CD4-positive, alpha-beta T cell (primary cell): Measurements from ENCODE around the gene SELENOV. TPM values are rescaled to one million over a fixed set of nuclear protein-coding genes. Genes with fewer than 3 reads are reported as not detected.
"Not testable (repeated sequence)": the region's sequence is repeated elsewhere in the genome, so short reads cannot be mapped to it uniquely, and the experiment has no call there.

Experiments used
- ATAC-seq: fragments of 200-7000 bp; cut with Tn5 transposase; one replicate; pipeline ENCODE4 v1.10.0; 2022; ENCODE audit warnings: mild to moderate bottlenecking; ENCODE audit not compliant: poor library complexity
- CTCF ChIA-PET: fragments of 350-600 bp; sonication (Branson Sonifier 250); formaldehyde crosslinking; loops from one replicate; lab custom pipeline; 2021; ENCODE audit warnings: antibody characterized with exemption, inconsistent platforms; lab: Charles Lee
- POLR2A ChIA-PET: fragments of 350-600 bp; sonication (Branson Sonifier 250); formaldehyde crosslinking; loops from one replicate; lab custom pipeline; 2021; ENCODE audit warnings: antibody characterized with exemption, inconsistent platforms; lab: Charles Lee
- DNase-seq, 14 experiments: peaks; one replicate each; pipeline ENCODE4 v3.0.0-alpha.2; 2013 to 2020; ENCODE audit warnings: mixed read lengths in 2 of 14
- H3K27ac ChIP-seq, 2 donors: one replicate each; pipeline versions ENCODE4 v1.5.1 to v1.7.0; 2013; ENCODE audit warnings: low read length in 2 of 2, low read depth in 1 of 2, mild to moderate bottlenecking in 1 of 2
- H3K27me3 ChIP-seq, 2 experiments: 1 replicate in 1 of 2; 2 replicates in 1 of 2; pipeline versions ENCODE4 v1.6.1 to v1.7.0; 2013; ENCODE audit warnings: low read length in 2 of 2, control low read depth in 1 of 2, mild to moderate bottlenecking in 1 of 2, moderate library complexity in 1 of 2; ENCODE audit not compliant: insufficient read depth in 2 of 2, control insufficient read depth in 1 of 2
- H3K36me3 ChIP-seq: one replicate; pipeline ENCODE4 v1.6.1; 2013; ENCODE audit warnings: low read length, control low read depth; ENCODE audit not compliant: insufficient read depth
- H3K4me1 ChIP-seq: one replicate; pipeline ENCODE4 v1.6.1; 2013; ENCODE audit warnings: low read length, control low read depth; ENCODE audit not compliant: insufficient read depth
- H3K4me3 ChIP-seq: one replicate; pipeline ENCODE4 v1.5.1; 2013; ENCODE audit warnings: mild to moderate bottlenecking, low read length, moderate library complexity
- H3K9me3 ChIP-seq, 2 experiments: 1 replicate in 1 of 2; 2 replicates in 1 of 2; pipeline versions ENCODE4 v1.6.1 to v1.7.0; 2013; ENCODE audit warnings: low read length in 2 of 2, mild to moderate bottlenecking in 2 of 2, control low read depth in 1 of 2, moderate library complexity in 1 of 2; ENCODE audit not compliant: control insufficient read depth in 1 of 2, insufficient read depth in 1 of 2
- H3K27ac Mint-ChIP-seq: one replicate; pipeline ENCODE4 v1.8.0; 2020; ENCODE audit warnings: mixed read lengths
- H3K27me3 Mint-ChIP-seq: one replicate; pipeline ENCODE4 v1.8.0; 2021; ENCODE audit warnings: mixed read lengths
- H3K36me3 Mint-ChIP-seq: one replicate; pipeline ENCODE4 v1.8.0; 2021; ENCODE audit warnings: low read depth, mixed read lengths
- H3K4me1 Mint-ChIP-seq: one replicate; pipeline ENCODE4 v1.8.0; 2021; ENCODE audit warnings: low read depth, mixed read lengths
- H3K4me3 Mint-ChIP-seq: one replicate; pipeline ENCODE4 v1.8.0; 2020; ENCODE audit warnings: mild to moderate bottlenecking, mixed read lengths
- H3K9me3 Mint-ChIP-seq: one replicate; pipeline ENCODE4 v1.8.0; 2020; ENCODE audit warnings: mixed read lengths
- intact Hi-C, 2 experiments: fragments of 100-400 bp; cut with DNase I in 1 of 2; cut with micrococcal nuclease in 1 of 2; formaldehyde crosslinking; loops; one replicate each; pipeline versions ENCODE4 v1.15.1 to v1.9.0; 2023 to 2025; cut with DNase I, micrococcal nuclease
- total RNA-seq, 174 experiments: library from RNA in 2 of 174; stranded (reverse) in 2 of 174; gene quantifications; one replicate each; pipeline ENCODE4 v1.2.3 and lab custom pipeline; 2021 to 2026
- TF ChIP-seq, protein P1 (sequence below): fragments of 200-600 bp; IDR thresholded peaks from one replicate; pipeline ENCODE4 v1.8.0; 2022; ENCODE audit warnings: antibody characterized with exemption, mild to moderate bottlenecking

The SELENOV gene
- total RNA-seq, 2 experiments from 2014 or later = not detected

GRCh38 chr19:39474139-39474620 is 40.8 kb upstream of the SELENOV start:
- intact Hi-C loops = loop anchor here (1.0 kb wide), 2 partner anchors 58 to 197 kb away; partner anchors contain the start of gene EID2B (in 2 of the 2)
- ChIA-PET POLR2A (interaction anchor here (1.2 to 1.3 kb wide), 2 partner anchors 29 to 58 kb away, joined by 6 read pairs; partner anchors contain the start of genes EID2B and SUPT5H), CTCF (interaction anchor here (0.8 to 2.9 kb wide), 12 partner anchors 17 to 83 kb away, joined by 3 to 17 read pairs (median 4); partner anchors contain the start of genes EID2B, MED29, PAF1 and PLEKHG2)
- H3K36me3 ChIP-seq = peaks cover 72% of the 10 kb centered on the region
- ATAC-seq (peak; percentile 85), DNase-seq (peak; percentile 65 to 85 (median 72))
- no peak overlapping the region for H3K4me3 ChIP-seq
- H3K9me3 ChIP-seq = no peaks in the 10 kb centered on the region
- no peaks in the 10 kb centered on the region for H3K27me3 ChIP-seq
- no peak overlapping the region for H3K27ac ChIP-seq
- H3K4me3 Mint-ChIP-seq = no peak overlapping the region
- H3K4me1 ChIP-seq = no peaks in the 10 kb centered on the region
- H3K36me3 Mint-ChIP-seq = peaks cover 76% of the 10 kb centered on the region
- H3K9me3 Mint-ChIP-seq = no peaks in the 10 kb centered on the region
- H3K4me1 Mint-ChIP-seq = no peaks in the 10 kb centered on the region
- no peaks in the 10 kb centered on the region for H3K27me3 Mint-ChIP-seq
- TF ChIP-seq, protein P1, sequence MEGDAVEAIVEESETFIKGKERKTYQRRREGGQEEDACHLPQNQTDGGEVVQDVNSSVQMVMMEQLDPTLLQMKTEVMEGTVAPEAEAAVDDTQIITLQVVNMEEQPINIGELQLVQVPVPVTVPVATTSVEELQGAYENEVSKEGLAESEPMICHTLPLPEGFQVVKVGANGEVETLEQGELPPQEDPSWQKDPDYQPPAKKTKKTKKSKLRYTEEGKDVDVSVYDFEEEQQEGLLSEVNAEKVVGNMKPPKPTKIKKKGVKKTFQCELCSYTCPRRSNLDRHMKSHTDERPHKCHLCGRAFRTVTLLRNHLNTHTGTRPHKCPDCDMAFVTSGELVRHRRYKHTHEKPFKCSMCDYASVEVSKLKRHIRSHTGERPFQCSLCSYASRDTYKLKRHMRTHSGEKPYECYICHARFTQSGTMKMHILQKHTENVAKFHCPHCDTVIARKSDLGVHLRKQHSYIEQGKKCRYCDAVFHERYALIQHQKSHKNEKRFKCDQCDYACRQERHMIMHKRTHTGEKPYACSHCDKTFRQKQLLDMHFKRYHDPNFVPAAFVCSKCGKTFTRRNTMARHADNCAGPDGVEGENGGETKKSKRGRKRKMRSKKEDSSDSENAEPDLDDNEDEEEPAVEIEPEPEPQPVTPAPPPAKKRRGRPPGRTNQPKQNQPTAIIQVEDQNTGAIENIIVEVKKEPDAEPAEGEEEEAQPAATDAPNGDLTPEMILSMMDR = peak; percentile 70
- H3K27ac Mint-ChIP-seq = peak overlapping the region; percentile 36

- H3K4me3 Mint-ChIP-seq = no peak overlapping the region
- DNase-seq (no peak), ATAC-seq (no peak)
- H3K27me3 Mint-ChIP-seq = no peaks in the 10 kb centered on the region
- Histone ChIP-seq H3K9me3 (no peaks in the 10 kb centered on the region), H3K27ac (no peak overlapping the region), H3K4me3 (no peak overlapping the region), H3K4me1 (peaks cover 8% of the 10 kb centered on the region), H3K27me3 (no peaks in the 10 kb centered on the region), H3K36me3 (peaks cover 57% of the 10 kb centered on the region)
- intact Hi-C loops = no loop called here
- POLR2A ChIA-PET = no interaction called here
- CTCF ChIA-PET = interaction anchor here (0.6 to 2.9 kb wide), 3 partner anchors 16 to 78 kb away, joined by 3 to 17 read pairs (median 3); partner anchors contain the start of gene EID2B
- H3K36me3 Mint-ChIP-seq = peaks cover 62% of the 10 kb centered on the region
- H3K9me3 Mint-ChIP-seq = no peaks in the 10 kb centered on the region
- no peak overlapping the region for H3K27ac Mint-ChIP-seq
- H3K4me1 Mint-ChIP-seq = peaks cover 11% of the 10 kb centered on the region
- TF ChIP-seq, protein P1 = no peak
Measured at GRCh38 chr19:39475748-39476147, 39.2 kb upstream of the SELENOV start.

- H3K4me3 ChIP-seq, H3K27me3 Mint-ChIP-seq, H3K9me3 Mint-ChIP-seq, H3K27me3 ChIP-seq, ATAC-seq, CTCF ChIA-PET, DNase-seq, H3K9me3 ChIP-seq, H3K27ac ChIP-seq, POLR2A ChIA-PET, intact Hi-C loops: not testable (repeated sequence)
- peak overlapping the region; percentile 73 for H3K27ac Mint-ChIP-seq
- peak overlapping the region; percentile 92 for H3K4me3 Mint-ChIP-seq
- peaks cover 49% of the 10 kb centered on the region for H3K36me3 Mint-ChIP-seq
- Histone ChIP-seq H3K36me3 (peaks cover 33% of the 10 kb centered on the region), H3K4me1 (peaks cover 23% of the 10 kb centered on the region)
- H3K4me1 Mint-ChIP-seq = peaks cover 31% of the 10 kb centered on the region
Measured at GRCh38 chr19:39479319-39479801, 35.6 kb upstream of the SELENOV start.
